HUES64 (cell line): ENCODE results near the gene KCNK7.

Source experiments
- H3K27ac ChIP-seq: 2 replicates; pipeline ENCODE4 v1.7.0; 2013; ENCODE audit warnings: low read depth, low read length, inconsistent platforms
- H3K27me3 ChIP-seq: 2 replicates; pipeline ENCODE4 v1.6.1; 2013; ENCODE audit warnings: mild to moderate bottlenecking, low read length; ENCODE audit not compliant: insufficient read depth
- H3K36me3 ChIP-seq: 2 replicates; pipeline ENCODE4 v1.6.1; 2013; ENCODE audit warnings: mild to moderate bottlenecking, low read length; ENCODE audit not compliant: insufficient read depth
- H3K4me1 ChIP-seq: 2 replicates; pipeline ENCODE4 v1.6.1; 2013; ENCODE audit warnings: mild to moderate bottlenecking, low read length, moderate library complexity; ENCODE audit not compliant: insufficient read depth
- H3K4me3 ChIP-seq: 2 replicates; pipeline ENCODE4 v1.5.1; 2013; ENCODE audit warnings: mild to moderate bottlenecking, low read length, moderate library complexity
- H3K9ac ChIP-seq: 2 replicates; pipeline ENCODE4 v1.6.1; 2013; ENCODE audit warnings: mild to moderate bottlenecking, low read depth, low read length
- H3K9me3 ChIP-seq: 2 replicates; pipeline ENCODE4 v1.6.1; 2013; ENCODE audit warnings: low read depth, low read length; ENCODE audit not compliant: insufficient read depth
- WGBS: fragments of 150-250, 120-280 bp; methylation state at CpG from one replicate; pipeline ENCODE4 v1.1.7; 2013; ENCODE audit warnings: missing lambda C conversion rate; 5-methylcytosine and 5-hydroxymethylcytosine counted together

The KCNK7 gene

DNA sequence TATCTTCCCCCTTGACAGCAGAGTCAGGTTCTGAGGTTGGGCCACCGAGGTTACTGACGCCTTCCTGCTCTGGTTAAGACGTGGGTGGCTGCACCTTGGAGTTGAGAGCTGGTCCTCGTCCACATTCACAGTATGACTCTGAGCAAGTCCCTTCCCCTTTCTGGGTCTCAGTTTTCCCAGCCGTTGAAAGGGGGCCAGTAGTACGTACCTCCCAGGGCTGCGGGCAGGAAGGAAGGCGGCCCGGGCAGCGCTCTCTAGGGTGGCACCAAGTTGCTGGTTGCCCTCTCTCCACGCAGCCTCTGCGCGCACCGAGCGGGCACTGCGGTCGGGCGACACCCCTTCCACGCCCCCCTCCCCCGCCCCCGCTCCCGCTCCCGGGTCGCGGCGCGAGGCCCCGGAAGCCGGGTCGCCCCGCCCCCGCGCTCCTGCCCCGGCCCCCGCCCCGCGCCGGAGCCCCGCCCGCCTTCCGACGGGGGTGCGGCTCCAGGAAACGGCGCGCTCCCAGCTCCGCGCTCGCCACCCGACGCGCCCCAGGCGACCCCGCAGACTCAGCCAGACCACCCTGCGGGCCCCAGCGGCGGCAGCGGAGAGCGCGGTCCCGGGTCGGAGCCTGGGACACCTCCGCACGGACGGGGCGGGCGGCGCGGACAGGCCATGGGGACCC lies 19.9 kb downstream of the KCNK7 start, which contains the start of gene EHBP1L1:
Gene EHBP1L1, plus strand, starts transcription at position 486 of the 664 bp plus-strand sequence. CDS start 250 bp downstream, outside the sequence.
- Histone ChIP-seq H3K27me3 (peaks cover 49% of the 10 kb centered on the region), H3K4me3 (peak within 1 kb of the TSS; percentile 51), H3K36me3 (no peaks in the 10 kb centered on the region), H3K9me3 (no peaks in the 10 kb centered on the region), H3K4me1 (peaks cover 20% of the 10 kb centered on the region; the same call in 1 of the 2 replicates), H3K27ac (no peak within 1 kb of the TSS), H3K9ac (no peak within 1 kb of the TSS)
- 2% methylated on average over 69 of the region's 69 CpGs for WGBS

DNA sequence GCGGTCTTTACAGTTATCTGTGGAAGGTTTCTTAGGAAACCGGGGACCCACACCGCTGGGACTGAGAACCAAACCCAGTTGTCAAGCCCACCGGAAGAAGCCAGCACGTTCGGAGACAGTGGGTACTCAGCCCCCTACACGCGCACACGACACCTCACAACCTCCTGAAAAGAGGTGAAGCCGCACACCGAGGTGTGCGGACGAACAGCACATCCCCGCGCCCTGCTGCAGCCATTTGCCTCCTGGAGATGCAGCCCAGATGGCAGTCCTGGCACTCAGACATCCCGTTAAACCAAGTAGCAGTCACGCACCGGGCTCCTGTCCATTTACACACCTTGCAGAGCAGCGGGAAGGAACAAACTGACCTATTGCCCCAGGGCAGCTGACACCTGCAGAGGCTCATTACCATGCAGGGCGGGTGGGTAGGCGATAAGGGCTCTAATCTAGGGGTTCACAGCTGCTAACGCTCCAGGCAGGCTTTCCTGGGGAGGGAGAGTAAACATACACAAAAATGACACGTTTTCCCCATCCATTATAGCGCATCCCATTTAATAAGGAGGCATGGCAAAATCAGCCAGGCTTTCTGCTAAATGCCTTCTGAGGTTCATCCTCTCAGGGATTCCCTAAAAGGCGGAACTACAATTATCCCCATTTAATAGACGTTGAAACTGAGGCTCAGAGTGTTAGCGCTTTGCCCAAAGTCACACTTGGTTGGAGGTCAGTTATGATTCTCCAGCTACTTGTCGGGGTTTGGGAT lies 20.6 kb downstream of the KCNK7 start:
- peak overlapping the region; percentile 51 for H3K4me3 ChIP-seq
- no peak overlapping the region for H3K27ac ChIP-seq
- 7% methylated on average over 28 of the region's 28 CpGs for WGBS
- H3K36me3 ChIP-seq, result no peaks in the 10 kb centered on the region
- peaks cover 49% of the 10 kb centered on the region for H3K27me3 ChIP-seq
- H3K9ac ChIP-seq, result no peak overlapping the region
- no peaks in the 10 kb centered on the region for H3K9me3 ChIP-seq
- peaks cover 20% of the 10 kb centered on the region; the same call in 1 of the 2 replicates for H3K4me1 ChIP-seq

DNA sequence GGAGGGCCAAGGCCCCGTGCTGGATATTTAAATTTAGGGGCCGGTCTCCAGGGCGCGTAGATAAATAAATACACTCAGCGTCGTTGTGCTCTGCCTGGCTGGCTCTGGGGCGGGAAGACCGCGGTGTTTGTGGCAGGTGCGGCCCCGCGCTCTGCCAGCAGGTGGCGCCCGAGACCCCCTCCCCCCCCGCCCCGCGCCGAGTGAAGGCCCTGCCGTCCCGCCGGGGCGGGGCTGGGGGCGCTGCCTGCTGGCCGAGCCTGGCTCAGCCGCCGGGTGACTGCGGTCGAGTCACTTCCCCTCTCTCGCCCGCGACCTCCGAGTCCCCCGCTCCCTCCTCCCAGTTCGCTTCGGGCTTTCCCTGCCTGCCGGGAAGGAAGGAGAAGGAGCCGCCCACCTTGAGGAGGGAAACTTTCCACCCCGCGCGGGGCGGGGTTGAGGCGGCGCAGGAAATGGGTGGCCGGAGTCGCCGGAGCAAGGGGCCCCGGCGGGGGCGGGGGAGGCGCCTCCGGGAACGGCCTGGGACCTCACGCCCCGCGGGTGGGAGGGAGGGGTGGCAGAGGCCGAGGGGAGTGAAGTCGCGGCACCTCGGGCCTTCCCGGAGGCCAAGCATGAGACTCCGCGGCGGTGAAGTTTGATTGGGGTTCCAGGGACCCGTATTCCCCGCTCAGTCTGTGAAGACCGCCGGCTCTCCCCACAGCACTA lies 21.3 kb downstream of the KCNK7 start:
- Histone ChIP-seq H3K27ac (no peak overlapping the region; the same call in 1 of the 2 replicates), H3K27me3 (peaks cover 49% of the 10 kb centered on the region), H3K9me3 (no peaks in the 10 kb centered on the region), H3K36me3 (no peaks in the 10 kb centered on the region), H3K4me1 (peaks cover 22% of the 10 kb centered on the region; the same call in 1 of the 2 replicates), H3K9ac (no peak overlapping the region; the same call in 1 of the 2 replicates), H3K4me3 (peak overlapping the region; percentile 62)
- WGBS, result 2% methylated on average over 63 of the region's 67 CpGs

DNA sequence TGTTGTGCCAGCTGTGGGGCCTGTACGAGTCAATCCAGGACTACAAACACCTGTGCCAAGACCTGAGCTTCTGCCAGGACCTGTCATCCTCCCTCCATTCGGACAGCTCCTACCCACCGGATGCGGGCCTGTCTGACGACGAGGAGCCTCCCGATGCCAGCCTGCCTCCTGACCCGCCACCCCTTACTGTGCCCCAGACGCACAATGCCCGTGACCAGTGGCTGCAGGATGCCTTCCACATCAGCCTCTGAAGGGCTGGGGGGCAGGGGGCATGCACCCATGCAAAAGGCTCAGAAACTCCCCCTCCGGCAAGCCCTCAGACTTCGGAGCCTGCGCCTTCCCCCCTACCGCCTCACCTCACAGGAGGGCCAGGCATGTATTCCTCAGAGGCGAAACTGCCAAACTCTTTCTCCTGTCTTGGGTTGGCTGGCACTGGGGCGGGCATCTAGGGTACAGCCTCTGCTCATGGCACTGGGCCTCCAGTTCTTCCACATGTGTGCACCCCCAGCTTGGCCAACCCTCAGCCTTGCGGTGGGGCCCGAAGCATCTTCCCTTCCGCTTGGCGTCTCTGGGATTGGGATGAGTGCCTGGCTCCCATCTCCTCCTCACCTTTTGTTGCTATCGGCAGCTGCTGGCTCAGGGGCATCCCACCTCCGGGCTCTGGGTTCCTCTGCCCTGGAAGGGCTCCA lies 22.1 kb downstream of the KCNK7 start:
- H3K27me3 ChIP-seq, result peaks cover 45% of the 10 kb centered on the region
- no peaks in the 10 kb centered on the region for H3K36me3 ChIP-seq
- peaks cover 28% of the 10 kb centered on the region; the same call in 1 of the 2 replicates for H3K4me1 ChIP-seq
- 84% methylated on average over 22 of the region's 22 CpGs for WGBS
- H3K27ac ChIP-seq, result no peak overlapping the region; the same call in 1 of the 2 replicates
- H3K4me3 ChIP-seq, result peak overlapping the region; percentile 62; the same call in 1 of the 2 replicates
- no peaks in the 10 kb centered on the region for H3K9me3 ChIP-seq
- H3K9ac ChIP-seq, result no peak overlapping the region

DNA sequence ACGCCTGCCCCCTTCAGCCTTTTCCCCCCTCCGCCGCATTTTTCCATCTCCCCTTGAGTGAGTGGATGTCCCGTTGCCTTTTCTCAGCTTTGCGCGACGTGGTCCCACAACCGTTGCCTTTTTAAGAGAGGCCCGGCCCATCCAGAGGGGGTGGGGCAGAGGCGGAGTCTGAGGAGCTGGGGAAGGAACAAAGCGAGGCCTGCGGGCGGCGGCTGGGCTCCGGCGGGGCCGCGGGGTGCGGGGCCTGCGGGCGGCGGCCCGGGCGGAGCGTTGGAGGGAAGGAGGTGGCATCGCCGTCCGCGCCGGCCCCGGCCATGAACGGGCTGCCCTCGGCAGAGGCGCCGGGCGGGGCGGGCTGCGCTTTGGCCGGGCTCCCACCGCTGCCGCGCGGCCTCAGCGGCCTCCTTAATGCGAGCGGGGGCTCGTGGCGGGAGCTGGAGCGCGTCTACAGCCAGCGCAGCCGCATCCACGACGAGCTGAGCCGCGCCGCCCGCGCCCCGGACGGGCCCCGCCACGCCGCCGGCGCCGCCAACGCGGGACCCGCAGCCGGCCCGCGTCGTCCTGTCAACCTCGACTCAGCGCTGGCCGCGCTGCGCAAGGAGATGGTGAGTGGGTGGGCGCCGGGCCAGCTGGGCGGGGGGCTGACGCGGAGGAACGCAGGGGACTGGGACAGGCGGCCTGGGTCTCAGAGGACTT lies 23.1 kb downstream of the KCNK7 start, which contains the start of gene FAM89B:
Gene FAM89B, plus strand, starts transcription at position 183 of the 696 bp plus-strand sequence. Its CDS starts 132 bp downstream, at position 315.
- H3K4me1 ChIP-seq, result peaks cover 28% of the 10 kb centered on the region; the same call in 1 of the 2 replicates
- peaks cover 35% of the 10 kb centered on the region for H3K27me3 ChIP-seq
- H3K27ac ChIP-seq, result no peak within 1 kb of the TSS
- peak within 1 kb of the TSS; percentile 62 for H3K4me3 ChIP-seq
- peak within 1 kb of the TSS; percentile 77 for H3K9ac ChIP-seq
- under 1% methylated on average over 86 of the region's 86 CpGs for WGBS
- H3K36me3 ChIP-seq, result no peaks in the 10 kb centered on the region
- H3K9me3 ChIP-seq, result no peaks in the 10 kb centered on the region

DNA sequence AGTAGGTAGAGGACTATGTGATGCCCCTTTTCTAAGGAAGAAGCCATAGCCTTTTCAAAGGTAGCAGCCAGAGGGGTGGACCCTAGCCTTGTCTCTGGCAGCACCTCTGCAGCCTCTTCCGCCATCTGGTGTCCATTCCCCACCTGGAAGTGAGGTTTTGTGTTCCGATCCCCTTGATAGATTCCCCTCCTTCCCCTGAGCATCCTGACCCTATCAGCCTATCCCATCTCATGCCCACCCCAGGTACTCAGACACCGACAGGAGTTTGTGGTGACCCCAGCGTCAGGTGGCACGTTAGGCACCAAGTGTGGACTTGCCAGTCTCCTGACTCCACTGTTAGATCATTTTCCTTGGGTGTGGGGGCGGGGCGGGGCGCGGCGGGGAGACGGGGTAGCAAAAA lies 23.7 kb downstream of the KCNK7 start:
- peaks cover 30% of the 10 kb centered on the region for H3K27me3 ChIP-seq
- WGBS, result 8% methylated on average over 11 of the region's 11 CpGs
- peaks cover 28% of the 10 kb centered on the region; the same call in 1 of the 2 replicates for H3K4me1 ChIP-seq
- H3K4me3 ChIP-seq, result peak overlapping the region; percentile 62
- no peak overlapping the region for H3K27ac ChIP-seq
- H3K9ac ChIP-seq, result no peak overlapping the region
- H3K9me3 ChIP-seq, result no peaks in the 10 kb centered on the region
- H3K36me3 ChIP-seq, result no peaks in the 10 kb centered on the region

DNA sequence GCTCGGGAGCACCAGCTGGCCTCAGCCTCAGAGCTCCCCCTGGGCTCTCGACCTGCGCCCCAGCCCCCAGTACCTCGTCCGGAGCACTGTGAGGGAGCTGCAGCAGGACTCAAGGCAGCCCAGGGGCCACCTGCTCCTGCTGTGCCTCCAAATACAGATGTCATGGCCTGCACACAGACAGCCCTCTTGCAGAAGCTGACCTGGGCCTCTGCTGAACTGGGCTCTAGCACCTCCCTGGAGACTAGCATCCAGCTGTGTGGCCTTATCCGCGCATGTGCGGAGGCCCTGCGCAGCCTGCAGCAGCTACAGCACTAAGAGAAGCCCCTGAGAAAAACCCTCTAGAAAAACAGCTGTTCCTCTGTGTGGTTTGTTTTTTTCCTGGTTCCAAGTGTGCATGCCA lies 24.2 kb downstream of the KCNK7 start:
- WGBS, result 89% methylated on average over 9 of the region's 9 CpGs
- no peak overlapping the region for H3K27ac ChIP-seq

DNA sequence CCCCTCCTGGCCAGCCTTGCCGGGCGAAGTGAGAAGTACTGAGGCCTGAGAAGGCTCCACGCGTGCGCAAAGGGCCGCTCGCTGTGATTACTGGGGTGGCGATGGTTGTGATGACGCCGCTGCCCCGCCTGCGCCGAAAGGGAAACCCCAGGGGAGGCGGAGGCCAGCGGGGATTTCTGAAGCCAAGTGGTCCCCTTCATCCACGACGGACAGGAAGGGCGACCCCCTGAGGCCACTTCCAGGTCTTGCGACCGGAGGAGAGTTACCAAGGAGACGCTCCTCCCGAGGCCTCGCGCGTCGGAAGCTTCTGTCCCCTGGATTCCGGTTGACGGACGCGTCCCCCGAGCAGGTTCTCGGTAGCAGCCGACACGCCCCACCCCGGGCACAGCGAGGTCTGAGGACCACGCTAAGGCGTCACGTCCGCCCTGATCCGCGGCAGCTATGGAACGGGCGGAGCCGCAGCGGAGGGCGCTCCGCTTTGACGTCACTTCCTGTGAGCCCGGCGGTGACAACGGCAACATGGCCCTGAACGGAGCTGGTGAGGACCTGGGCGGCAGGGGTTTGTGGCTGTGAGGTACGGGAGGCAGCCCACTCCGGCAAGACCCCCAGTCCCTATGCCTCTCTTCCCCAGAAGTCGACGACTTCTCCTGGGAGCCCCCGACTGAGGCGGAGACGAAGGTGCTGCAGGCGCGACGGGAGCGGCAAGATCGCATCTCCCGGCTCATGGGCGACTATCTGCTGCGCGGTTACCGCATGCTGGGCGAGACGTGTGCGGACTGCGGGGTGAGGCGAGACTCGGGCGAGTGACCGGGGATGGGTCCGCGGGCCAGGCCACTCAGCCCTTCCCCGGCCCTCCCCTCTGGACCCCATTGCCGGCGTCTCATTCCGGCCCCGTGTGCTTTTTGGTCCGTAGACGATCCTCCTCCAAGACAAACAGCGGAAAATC lies 25.4 kb downstream of the KCNK7 start, which contains the start of gene ZNRD2:
Gene ZNRD2, plus strand, starts transcription at position 505 of the 946 bp plus-strand sequence. Its CDS starts 15 bp downstream, at position 520.
- no peaks in the 10 kb centered on the region for H3K9me3 ChIP-seq
- peaks cover 24% of the 10 kb centered on the region; the same call in 1 of the 2 replicates for H3K4me1 ChIP-seq
- WGBS, result under 1% methylated on average over 89 of the region's 89 CpGs
- H3K27ac ChIP-seq, result peak within 1 kb of the TSS; percentile 77
- H3K27me3 ChIP-seq, result peaks cover 13% of the 10 kb centered on the region
- peak within 1 kb of the TSS; percentile 70 for H3K9ac ChIP-seq
- peak within 1 kb of the TSS; percentile 90 for H3K4me3 ChIP-seq
- H3K36me3 ChIP-seq, result no peaks in the 10 kb centered on the region

More for the DNA sequence above, 24.2 kb downstream of the KCNK7 start:
- no peaks in the 10 kb centered on the region for H3K9me3 ChIP-seq
- H3K4me1 ChIP-seq, result peaks cover 28% of the 10 kb centered on the region; the same call in 1 of the 2 replicates
- H3K27me3 ChIP-seq, result peaks cover 24% of the 10 kb centered on the region
- no peak overlapping the region for H3K9ac ChIP-seq
- H3K4me3 ChIP-seq, result peak overlapping the region; percentile 90
- no peaks in the 10 kb centered on the region for H3K36me3 ChIP-seq

DNA sequence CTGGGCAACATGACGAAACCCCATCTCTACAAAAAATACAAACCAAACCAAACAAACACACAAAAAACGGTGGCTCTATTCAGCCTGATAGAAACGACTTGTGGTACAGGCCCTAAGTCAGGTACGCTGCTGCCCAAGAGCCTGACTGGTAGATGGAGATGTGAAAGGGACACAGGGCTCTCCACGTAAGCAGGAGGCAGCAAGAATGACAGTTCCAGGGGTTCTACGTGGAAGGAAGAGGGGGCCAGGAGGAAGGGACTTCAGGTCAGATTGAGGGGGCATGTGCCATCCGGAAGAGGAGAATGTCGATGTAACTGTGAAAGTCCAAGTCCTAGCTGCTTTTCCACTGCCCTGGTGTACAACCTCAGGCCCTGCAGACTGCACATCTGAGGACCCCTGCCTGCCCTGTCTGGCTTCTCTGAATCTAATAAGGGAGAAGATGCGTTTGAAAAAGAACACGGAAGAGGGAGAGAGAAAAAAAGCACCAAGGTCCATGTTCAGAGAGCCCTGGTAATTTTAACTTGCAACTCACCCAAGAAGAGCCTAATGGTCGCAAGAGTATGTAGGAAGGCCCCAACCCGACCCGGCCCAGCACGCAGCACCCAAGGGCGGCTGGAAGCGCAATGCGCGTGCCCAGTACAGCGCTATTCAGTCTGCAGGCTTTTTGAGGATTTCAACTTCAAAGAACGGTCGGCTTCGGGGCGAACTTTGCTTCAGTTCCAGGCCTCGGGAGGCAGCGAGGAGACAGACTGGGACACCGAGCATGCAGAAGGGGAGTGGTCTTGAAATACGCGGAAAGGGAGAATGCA lies 26.2 kb downstream of the KCNK7 start:
- peak overlapping the region; percentile 70 for H3K9ac ChIP-seq
- H3K4me1 ChIP-seq, result peaks cover 17% of the 10 kb centered on the region; the same call in 1 of the 2 replicates
- no peaks in the 10 kb centered on the region for H3K36me3 ChIP-seq
- 22% methylated on average over 28 of the region's 28 CpGs for WGBS
- H3K27me3 ChIP-seq, result peaks cover 5% of the 10 kb centered on the region
- peak overlapping the region; percentile 90 for H3K4me3 ChIP-seq
- no peaks in the 10 kb centered on the region for H3K9me3 ChIP-seq
- peak overlapping the region; percentile 77 for H3K27ac ChIP-seq
